Parathyroid adenoma (tissue), 2 donors: Measurements from ENCODE around the gene CATSPERZ.
A peak's percentile ranks its signal among the peaks of the same experiment; 100 is the strongest.

Experiments
- H2AFZ ChIP-seq: fragments of 300-600 bp; sonication (generic); one replicate; pipeline ENCODE4 v1.7.0; 2017; ENCODE audit warnings: antibody characterized with exemption, mild to moderate bottlenecking
- H3K27ac ChIP-seq: fragments of 300-600 bp; sonication (generic); one replicate; pipeline ENCODE4 v1.7.0; 2017
- H3K27me3 ChIP-seq: fragments of 300-600 bp; sonication (generic); one replicate; pipeline ENCODE4 v1.7.0; 2017; ENCODE audit warnings: low read length; ENCODE audit not compliant: control insufficient read depth, insufficient read depth
- H3K36me3 ChIP-seq: fragments of 300-600 bp; sonication (generic); one replicate; pipeline ENCODE4 v1.7.0; 2017; ENCODE audit warnings: low read length; ENCODE audit not compliant: control insufficient read depth, insufficient read depth
- H3K4me1 ChIP-seq: fragments of 300-600 bp; sonication (generic); one replicate; pipeline ENCODE4 v1.7.0; 2017; ENCODE audit warnings: control low read depth
- H3K4me2 ChIP-seq: fragments of 300-600 bp; sonication (generic); one replicate; pipeline ENCODE4 v1.7.0; 2017; ENCODE audit warnings: low read length
- H3K4me3 ChIP-seq: fragments of 300-600 bp; sonication (generic); one replicate; pipeline ENCODE4 v1.7.0; 2017; ENCODE audit warnings: low read depth, low read length
- H3K79me2 ChIP-seq: fragments of 300-600 bp; sonication (generic); one replicate; pipeline ENCODE4 v1.7.0; 2017; ENCODE audit warnings: control low read depth
- H3K9ac ChIP-seq: fragments of 300-600 bp; sonication (generic); one replicate; pipeline ENCODE4 v1.7.0; 2017; ENCODE audit warnings: mild to moderate bottlenecking
- H3K9me3 ChIP-seq: fragments of 300-600 bp; sonication (generic); one replicate; pipeline ENCODE4 v1.7.0; 2017; ENCODE audit warnings: low read length; ENCODE audit not compliant: control insufficient read depth
- TF ChIP-seq, protein P1 (sequence below): fragments of 300-600 bp; sonication (generic); IDR thresholded peaks from one replicate; pipeline ENCODE4 v1.7.0; 2017; ENCODE audit warnings: antibody characterized with exemption, mild to moderate bottlenecking
- donor health status: primary hyperparathyroidism.

The CATSPERZ gene

GRCh38 chr11:64331569-64332371 lies 31.6 kb downstream of the CATSPERZ start:
- Histone ChIP-seq H3K27me3 (no peaks in the 10 kb centered on the region), H3K4me1 (no peaks in the 10 kb centered on the region), H3K9ac (no peak overlapping the region), H3K27ac (no peak overlapping the region), H3K4me3 (peak overlapping the region; percentile 9), H3K9me3 (no peaks in the 10 kb centered on the region), H2AFZ (peak overlapping the region; percentile 63), H3K79me2 (no peaks in the 10 kb centered on the region), H3K36me3 (no peaks in the 10 kb centered on the region), H3K4me2 (no peak overlapping the region)
- TF ChIP-seq, protein P1, sequence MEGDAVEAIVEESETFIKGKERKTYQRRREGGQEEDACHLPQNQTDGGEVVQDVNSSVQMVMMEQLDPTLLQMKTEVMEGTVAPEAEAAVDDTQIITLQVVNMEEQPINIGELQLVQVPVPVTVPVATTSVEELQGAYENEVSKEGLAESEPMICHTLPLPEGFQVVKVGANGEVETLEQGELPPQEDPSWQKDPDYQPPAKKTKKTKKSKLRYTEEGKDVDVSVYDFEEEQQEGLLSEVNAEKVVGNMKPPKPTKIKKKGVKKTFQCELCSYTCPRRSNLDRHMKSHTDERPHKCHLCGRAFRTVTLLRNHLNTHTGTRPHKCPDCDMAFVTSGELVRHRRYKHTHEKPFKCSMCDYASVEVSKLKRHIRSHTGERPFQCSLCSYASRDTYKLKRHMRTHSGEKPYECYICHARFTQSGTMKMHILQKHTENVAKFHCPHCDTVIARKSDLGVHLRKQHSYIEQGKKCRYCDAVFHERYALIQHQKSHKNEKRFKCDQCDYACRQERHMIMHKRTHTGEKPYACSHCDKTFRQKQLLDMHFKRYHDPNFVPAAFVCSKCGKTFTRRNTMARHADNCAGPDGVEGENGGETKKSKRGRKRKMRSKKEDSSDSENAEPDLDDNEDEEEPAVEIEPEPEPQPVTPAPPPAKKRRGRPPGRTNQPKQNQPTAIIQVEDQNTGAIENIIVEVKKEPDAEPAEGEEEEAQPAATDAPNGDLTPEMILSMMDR: peak; percentile 41

GRCh38 chr11:64333556-64333955 lies 33.4 kb downstream of the CATSPERZ start:
- H3K9ac ChIP-seq: no peak overlapping the region
- H2AFZ ChIP-seq: no peak overlapping the region
- H3K4me3 ChIP-seq: no peak overlapping the region
- no peaks in the 10 kb centered on the region for H3K9me3 ChIP-seq
- TF ChIP-seq, protein P1: no peak
- H3K4me2 ChIP-seq: no peak overlapping the region
- no peaks in the 10 kb centered on the region for H3K27me3 ChIP-seq
- no peak overlapping the region for H3K27ac ChIP-seq
- no peaks in the 10 kb centered on the region for H3K79me2 ChIP-seq
- H3K36me3 ChIP-seq: no peaks in the 10 kb centered on the region
- H3K4me1 ChIP-seq: no peaks in the 10 kb centered on the region

DNA sequence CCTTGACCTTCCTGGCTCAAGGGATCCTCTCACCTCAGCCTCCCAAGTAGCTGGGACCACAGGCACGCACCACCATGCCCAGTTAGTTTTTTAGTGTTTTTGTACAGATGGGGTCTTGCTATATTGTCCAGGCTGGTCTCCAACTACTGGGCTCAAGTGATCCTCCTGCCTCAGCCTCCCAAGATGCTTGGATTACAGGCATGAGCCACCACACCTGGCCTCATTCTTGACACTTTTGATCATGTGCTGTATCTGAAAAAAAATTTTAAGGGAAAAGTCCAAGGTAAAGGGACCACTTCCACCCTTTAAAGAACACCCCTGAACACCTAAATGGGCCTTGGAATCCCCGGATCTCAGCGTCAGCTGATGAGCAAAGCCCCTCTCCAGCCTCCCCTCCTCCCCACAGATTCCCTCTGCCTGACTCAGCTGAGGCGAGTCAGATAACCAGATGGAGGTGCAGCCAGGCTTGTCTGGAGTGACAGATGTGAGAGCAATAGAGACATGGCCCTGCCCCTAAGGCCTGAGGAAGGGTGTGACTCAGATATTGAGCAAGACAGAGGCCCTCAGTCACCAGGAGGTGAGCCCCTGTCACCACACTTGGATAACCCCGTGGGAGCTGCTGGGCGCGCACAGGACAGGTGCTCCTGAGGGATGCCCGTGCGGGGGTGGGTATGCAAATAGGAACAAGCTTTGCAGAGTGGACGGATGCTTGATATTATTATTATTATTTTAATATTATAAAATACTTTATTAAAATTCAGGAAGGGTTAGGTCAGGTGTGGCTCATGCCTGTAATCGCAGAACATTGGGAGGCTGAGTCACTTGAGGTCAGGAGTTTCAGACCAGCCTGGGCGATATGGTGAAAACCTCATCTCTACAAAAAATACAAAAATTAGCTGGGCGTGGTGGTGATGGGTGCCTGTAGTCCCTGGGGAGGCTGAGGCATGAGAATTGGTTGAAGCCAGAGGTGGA lies 34.9 kb downstream of the CATSPERZ start:
- Histone ChIP-seq H2AFZ (peak overlapping the region; percentile 33), H3K4me1 (no peaks in the 10 kb centered on the region), H3K36me3 (no peaks in the 10 kb centered on the region), H3K9ac (no peak overlapping the region), H3K4me2 (no peak overlapping the region), H3K79me2 (no peaks in the 10 kb centered on the region), H3K9me3 (no peaks in the 10 kb centered on the region), H3K27ac (peak overlapping the region; percentile 32), H3K27me3 (no peaks in the 10 kb centered on the region), H3K4me3 (no peak overlapping the region)
- TF ChIP-seq, protein P1: no peak

DNA sequence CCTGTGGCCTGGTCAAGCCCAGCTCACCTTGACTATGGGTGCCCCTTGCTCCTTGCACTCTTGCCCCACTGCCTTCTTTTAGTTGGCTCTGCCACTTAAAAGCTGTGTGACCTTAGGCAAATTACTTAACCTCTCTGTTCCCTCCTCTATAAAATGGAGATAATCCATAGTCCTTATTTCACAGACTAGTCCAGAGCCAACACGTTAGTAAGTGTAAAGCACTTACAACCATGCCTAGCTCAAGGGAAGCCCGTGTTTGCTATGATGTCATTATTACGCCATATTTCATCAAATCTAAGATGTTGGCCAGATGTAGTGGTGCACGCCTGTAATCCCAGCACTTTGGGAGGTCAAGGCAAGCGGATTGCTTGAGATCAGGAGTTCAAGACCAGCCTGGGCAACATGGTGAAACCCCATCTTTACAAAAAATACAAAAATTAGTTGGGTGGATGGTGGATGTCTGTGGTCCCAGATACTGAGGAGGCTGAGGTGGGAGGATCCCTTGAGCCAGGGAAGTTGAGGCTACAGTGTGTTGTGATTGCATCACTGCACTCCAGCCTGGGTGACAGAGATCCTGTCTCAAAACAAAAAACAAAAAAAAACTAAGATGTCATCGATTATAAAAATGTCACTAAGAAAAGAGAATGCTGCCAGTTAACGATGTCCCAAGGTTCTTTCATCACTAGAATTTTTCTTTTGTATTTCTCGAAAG lies 37.5 kb downstream of the CATSPERZ start:
- Histone ChIP-seq H3K4me1 (no peaks in the 10 kb centered on the region), H3K4me3 (no peak overlapping the region), H2AFZ (no peak overlapping the region), H3K79me2 (no peaks in the 10 kb centered on the region), H3K36me3 (no peaks in the 10 kb centered on the region), H3K9ac (no peak overlapping the region), H3K27ac (no peak overlapping the region), H3K9me3 (no peaks in the 10 kb centered on the region), H3K4me2 (no peak overlapping the region), H3K27me3 (no peaks in the 10 kb centered on the region)
- TF ChIP-seq, protein P1: no peak
